Skin epidermis (tissue), 12 donors: ENCODE data around the gene LRRC49.
A peak's percentile ranks its signal among the peaks of the same experiment; 100 is the strongest.
"Not testable (repeated sequence)": the region's sequence is repeated elsewhere in the genome, so short reads cannot be mapped to it uniquely, and the experiment has no call there.

Source experiments
- H3K27ac ChIP-seq, 21 experiments: fragments of 200-600 bp; sonication (generic) in 11 of 21; one replicate each; pipeline ENCODE4 v1.5.0; 2020; ENCODE audit warnings: mild to moderate bottlenecking in 3 of 21, inconsistent platforms in 2 of 21, moderate library complexity in 2 of 21
- H3K4me3 ChIP-seq, 7 experiments: fragments of 200-600 bp; sonication (generic) in 2 of 7; one replicate each; pipeline ENCODE4 v1.5.0; 2020; ENCODE audit warnings: inconsistent platforms in 2 of 7, mild to moderate bottlenecking in 2 of 7, moderate library complexity in 1 of 7

The LRRC49 gene, protein sequence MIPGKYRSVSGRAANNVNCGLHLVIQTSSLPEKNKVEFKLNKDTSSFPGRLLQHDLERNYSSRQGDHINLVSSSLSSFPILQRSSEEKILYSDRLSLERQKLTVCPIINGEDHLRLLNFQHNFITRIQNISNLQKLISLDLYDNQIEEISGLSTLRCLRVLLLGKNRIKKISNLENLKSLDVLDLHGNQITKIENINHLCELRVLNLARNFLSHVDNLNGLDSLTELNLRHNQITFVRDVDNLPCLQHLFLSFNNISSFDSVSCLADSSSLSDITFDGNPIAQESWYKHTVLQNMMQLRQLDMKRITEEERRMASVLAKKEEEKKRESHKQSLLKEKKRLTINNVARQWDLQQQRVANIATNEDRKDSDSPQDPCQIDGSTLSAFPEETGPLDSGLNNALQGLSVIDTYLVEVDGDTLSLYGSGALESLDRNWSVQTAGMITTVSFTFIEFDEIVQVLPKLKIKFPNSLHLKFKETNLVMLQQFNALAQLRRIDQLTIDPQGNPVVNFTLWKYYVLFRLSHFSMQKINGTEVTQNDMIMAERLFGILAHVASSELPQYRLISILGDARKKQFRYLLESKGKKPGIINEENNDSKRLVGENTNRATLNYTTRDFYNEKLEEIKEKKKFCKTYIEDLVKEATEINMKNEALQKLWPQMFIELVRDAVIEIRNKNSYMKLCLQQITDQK

GRCh38 chr15:70892002-70892911, at the start of gene LRRC49, which contains the start of gene THAP10:
Gene LRRC49, plus strand, starts transcription at chr15:70892826. Its CDS starts 69 bp downstream, at chr15:70892895.
Gene THAP10, minus strand, starts transcription at chr15:70892433. Its CDS starts 161 bp downstream, at chr15:70892272.
- Histone ChIP-seq H3K4me3 (peak within 1 kb of the TSS; percentile 51 to 79 (median 69)), H3K27ac (peak within 1 kb of the TSS in 18 of 21 experiments; percentile 20 to 83 (median 58))

GRCh38 chr15:70845602-70846360, 46.8 kb upstream of the LRRC49 start:
- H3K27ac ChIP-seq: no peak overlapping the region
- H3K4me3 ChIP-seq: no peak overlapping the region

DNA sequence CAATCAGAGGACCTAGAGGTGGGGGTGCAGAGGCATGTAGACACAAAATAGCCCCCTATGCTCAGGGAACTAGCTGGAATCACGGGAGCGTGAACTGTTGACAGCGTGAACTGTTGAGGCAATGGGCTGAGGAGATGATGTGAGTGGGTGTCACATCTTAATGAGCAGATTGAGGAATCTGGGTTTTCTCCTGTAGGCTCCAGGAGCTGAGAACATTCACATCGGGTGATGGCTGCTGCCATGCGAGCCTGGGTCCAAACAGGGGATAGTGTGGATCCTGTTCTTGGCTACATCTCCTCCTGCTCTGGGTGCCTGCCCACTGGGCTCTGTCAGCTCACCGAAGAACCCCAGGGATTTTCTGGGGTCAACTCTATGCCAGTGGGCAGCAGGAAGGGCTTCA, 40.7 kb upstream of the LRRC49 start:
- H3K27ac ChIP-seq: peak overlapping the region in 7 of 21 experiments; percentile 0 to 92 (median 43)
- H3K4me3 ChIP-seq: no peak overlapping the region

DNA sequence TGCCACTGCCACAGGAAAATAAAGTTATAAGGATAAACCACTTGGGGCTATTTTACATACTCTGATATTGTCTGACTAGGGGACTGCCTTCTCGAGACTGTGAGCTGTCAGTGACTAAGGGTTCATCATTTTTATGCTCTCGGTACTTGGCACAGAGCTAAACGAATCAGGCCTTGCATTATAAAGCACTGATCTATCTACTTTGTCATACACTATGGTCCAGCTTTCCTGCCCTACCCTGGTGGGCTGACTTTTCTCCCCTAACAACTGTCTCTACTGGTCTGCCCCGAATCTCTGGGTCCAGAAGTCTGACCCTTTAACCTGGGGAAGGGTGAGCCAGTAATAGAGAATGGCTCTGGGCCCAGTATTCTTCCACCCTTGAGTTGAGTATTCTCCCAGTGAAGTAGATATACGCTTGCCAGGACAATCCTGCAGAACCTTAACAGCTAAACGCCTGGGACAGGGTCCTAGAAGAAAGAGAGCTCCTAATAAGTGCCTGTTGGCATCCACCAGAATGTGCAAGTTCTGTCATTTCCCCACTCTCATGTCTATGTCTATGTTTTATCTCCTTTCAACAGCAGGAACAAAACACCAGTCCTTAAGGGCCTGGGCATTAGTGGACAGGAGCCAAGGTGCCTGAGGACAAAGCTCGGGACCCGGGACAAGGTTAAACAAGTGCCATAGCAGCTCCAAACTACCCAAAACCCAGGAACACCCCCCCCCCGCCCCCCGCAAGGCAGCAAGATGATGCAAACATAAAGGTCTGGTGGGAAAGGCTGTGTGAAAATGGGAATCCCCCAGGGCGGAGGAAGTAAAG, 39.9 kb upstream of the LRRC49 start:
- Histone ChIP-seq H3K27ac (peak overlapping the region in 14 of 21 experiments; percentile 1 to 94 (median 84)), H3K4me3 (peak overlapping the region; percentile 36 to 69 (median 60))

- peak overlapping the region in 20 of 21 experiments; percentile 28 to 94 (median 82) for H3K27ac ChIP-seq
Observed at GRCh38 chr15:70853318-70853972, 39.2 kb upstream of the LRRC49 start.

GRCh38 chr15:70853973-70854665, 38.5 kb upstream of the LRRC49 start, which contains the start of gene LARP6:
Gene LARP6, minus strand, starts transcription at chr15:70854157. Its CDS starts 69 bp downstream, at chr15:70854088.
- Histone ChIP-seq H3K27ac (peak within 1 kb of the TSS in 20 of 21 experiments; percentile 31 to 94 (median 82)), H3K4me3 (peak within 1 kb of the TSS; percentile 36 to 69 (median 60))

More at GRCh38 chr15:70853318-70853972, 39.2 kb upstream of the LRRC49 start:
- peak overlapping the region; percentile 36 to 69 (median 60) for H3K4me3 ChIP-seq

DNA sequence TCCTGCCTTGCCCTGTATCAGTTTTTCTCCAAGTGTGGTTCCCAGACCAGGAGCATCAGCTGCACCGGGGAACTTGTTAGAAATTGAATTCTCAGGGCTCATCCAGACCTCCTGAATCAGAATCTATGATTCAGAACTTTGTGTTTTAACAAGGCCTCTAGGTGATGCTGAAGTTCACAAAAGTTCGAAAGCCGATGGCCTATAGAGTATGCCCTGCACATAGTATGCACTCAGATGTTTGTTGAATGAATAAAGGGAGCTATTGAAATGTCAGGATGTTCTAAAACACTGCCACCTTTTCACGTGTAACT, 38.0 kb upstream of the LRRC49 start:
- peak overlapping the region in 16 of 21 experiments; percentile 51 to 94 (median 84) for H3K27ac ChIP-seq
- peak overlapping the region in 6 of 7 experiments; percentile 36 to 69 (median 62) for H3K4me3 ChIP-seq

DNA sequence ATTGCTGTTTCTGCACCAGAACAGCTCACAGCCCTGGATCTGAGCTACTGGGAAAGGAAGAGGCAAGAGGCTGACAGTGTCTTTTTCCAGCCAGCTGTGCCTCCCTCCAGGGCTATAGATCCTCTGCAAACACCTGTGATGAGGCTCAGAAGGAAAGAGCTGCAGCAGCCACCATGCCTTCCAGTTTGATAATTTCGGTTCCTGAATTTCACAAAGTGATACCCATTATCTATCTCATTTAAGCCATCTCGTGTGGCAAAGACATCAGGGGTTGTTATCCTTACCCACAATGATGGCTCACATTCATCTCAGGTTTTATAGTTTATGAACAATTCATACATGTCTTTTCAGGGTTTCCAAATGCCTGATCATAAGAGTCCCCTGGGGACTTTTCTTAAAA, 36.9 kb upstream of the LRRC49 start:
- Histone ChIP-seq H3K27ac (peak overlapping the region in 5 of 21 experiments; percentile 20 to 65 (median 33)), H3K4me3 (no peak overlapping the region)

DNA sequence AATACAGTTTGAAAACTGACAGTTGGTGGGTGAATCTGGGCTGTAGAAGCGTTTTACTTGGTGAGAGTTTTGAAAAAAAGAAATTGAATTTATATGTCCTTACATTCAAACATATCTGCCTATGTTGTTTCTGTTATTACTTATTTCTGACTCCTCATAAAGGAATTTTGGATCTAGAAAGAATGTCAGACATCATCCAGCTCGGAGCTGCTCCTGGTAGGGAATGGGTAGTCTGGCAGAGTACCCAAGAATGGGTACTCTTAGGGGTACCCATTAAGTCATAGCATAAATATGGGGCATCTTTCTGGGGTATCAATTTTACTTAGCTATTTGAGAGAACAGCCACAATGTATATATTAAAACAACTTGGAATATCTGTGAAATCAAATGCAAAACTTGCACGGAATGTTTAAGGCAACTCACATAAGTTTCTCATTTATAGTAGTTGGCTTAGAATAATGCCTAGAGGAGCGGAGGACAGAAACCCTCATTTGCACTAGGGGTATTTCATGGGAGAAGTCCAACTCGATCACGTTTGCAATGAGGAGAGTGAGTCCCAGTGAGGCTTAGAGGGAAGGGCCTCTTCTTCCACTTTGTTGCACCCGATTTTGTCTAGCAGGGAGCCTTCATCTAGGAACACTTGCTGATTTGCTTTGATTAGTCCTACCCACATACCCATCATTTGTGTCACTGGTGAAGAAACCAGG, 36.3 kb upstream of the LRRC49 start:
- peak overlapping the region in 7 of 21 experiments; percentile 5 to 65 (median 33) for H3K27ac ChIP-seq
- H3K4me3 ChIP-seq: no peak overlapping the region

- no peak overlapping the region for H3K4me3 ChIP-seq
- peak overlapping the region in 7 of 21 experiments; percentile 5 to 47 (median 33) for H3K27ac ChIP-seq
Observed at GRCh38 chr15:70856884-70857561, 35.6 kb upstream of the LRRC49 start.

DNA sequence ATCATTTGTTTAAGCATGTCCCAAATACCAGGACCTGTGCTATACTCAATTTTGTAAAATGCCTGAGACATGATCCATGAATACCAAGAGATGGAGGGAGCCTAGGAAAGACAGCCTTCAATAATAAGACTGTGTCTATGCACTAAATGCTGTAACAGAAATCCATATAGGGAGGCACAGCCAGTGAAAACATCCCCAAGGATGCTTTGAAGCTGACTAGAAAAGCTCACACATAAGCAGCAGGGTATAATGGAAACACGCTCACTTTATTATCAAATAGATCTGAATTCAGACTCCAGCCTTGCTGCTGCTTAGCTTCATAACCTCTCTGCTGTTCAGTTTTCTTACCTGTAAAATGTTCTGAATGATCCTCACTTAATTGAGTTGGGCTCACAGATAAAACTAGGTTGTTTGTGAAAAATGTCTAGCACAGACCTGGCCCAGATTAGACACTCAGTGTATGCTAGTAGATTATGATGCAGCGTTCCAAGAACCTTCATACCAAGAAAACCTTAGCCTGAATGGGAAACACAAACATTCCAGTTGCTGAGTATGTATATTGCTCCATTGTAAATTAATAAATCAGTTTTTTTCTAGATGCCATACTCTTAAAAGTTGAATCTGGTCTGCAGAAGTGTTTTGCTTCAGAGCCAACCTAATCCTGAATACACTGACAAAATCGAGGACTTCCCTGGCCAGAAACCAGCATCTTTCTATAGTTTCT, 34.9 kb upstream of the LRRC49 start:
- Histone ChIP-seq H3K27ac (peak overlapping the region in 3 of 21 experiments; percentile 5 to 41 (median 39)), H3K4me3 (no peak overlapping the region)

- not testable (repeated sequence) for H3K27ac ChIP-seq, H3K4me3 ChIP-seq
Observed at GRCh38 chr15:70858614-70859321, 33.9 kb upstream of the LRRC49 start.

- Histone ChIP-seq H3K4me3 (no peak overlapping the region), H3K27ac (no peak overlapping the region)
Observed at GRCh38 chr15:70859322-70859908, 33.2 kb upstream of the LRRC49 start.

GRCh38 chr15:70859998-70860397, 32.6 kb upstream of the LRRC49 start:
- Histone ChIP-seq H3K27ac (no peak overlapping the region), H3K4me3 (no peak overlapping the region)
